ENCODE measurements around the gene MDK. TPM values are rescaled to one million over a fixed set of nuclear protein-coding genes. Genes with fewer than 3 reads are reported as not detected.

The MDK gene
- total and polyA plus RNA-seq, 2 experiments from 2014 or later, result 388 to 477 TPM

DNA sequence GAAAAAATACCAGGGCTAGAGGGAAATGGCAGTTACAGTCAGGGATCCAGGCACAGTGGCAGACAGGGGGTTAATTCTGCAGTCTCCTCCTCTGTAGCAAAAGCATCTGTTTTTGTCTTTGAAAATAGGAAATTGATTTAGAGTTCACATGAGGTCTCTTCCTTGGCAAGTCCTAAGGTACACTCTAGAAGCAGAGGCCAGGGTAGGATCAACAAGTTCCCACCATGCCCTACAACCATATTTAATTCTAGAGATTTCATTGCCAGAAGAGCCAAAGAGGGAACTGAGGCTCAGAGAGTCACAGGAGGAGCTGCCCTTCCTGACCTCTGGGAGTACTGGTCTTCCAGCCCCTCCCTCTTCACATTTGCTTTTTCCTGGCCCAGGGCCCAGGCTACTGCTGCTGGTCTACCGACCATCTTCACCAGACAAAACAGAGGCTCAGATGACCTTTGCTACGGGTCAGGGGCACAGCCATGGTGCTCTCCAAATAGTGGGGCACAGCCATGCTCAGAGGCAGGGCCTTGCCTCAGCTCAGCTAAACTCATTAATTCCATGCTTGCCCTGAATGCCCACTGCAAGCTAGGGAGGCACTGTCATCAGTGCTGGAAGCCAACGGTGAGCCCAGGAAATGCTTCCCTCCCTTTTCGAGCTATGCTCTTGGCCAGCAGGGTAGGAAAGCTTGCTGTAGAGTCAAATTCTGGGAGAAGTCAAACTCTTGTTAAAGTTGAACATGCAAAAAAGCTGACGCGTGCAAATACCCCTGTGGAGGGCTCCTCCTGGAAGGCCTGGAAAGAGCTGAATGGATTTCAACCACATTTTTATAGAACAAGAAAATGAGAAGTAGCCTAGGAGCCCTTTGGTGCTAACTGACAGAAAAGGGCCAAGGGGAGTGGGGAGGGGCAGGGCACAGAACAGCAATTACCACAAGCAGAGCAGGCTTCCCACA lies 21.8 kb downstream of the MDK start:
- H3K4me1 Mint-ChIP-seq, result no peaks in the 10 kb centered on the region
- no peak overlapping the region for H3K27ac Mint-ChIP-seq
- Histone ChIP-seq H3K4me3 (no peak overlapping the region), H3K4me2 (no peak overlapping the region), H3K27me3 (ENCODE audit: insufficient read depth) (no peaks in the 10 kb centered on the region), H3F3A (replicated peaks; ENCODE audit: low read depth) (no peaks in the 10 kb centered on the region), H4K20me1 (replicated peaks; ENCODE audit: insufficient read depth) (peaks cover 3% of the 10 kb centered on the region; the same call in 1 of the 2 replicates), H3K27ac (ENCODE audit: low read depth) (0 out of 2 replicates have a peak overlapping the region, but pooled peaks have one; percentile 19), H3K4me1 (ENCODE audit: insufficient read depth) (no peaks in the 10 kb centered on the region), H2AFZ (no peak overlapping the region), H3K36me3 (ENCODE audit: insufficient read depth) (no peaks in the 10 kb centered on the region), H3K79me2 (replicated peaks; ENCODE audit: insufficient read depth) (no peaks in the 10 kb centered on the region), H3K9me2 (ENCODE audit: insufficient read depth) (no peaks in the 10 kb centered on the region)
- peaks cover 7% of the 10 kb centered on the region for H3K27me3 Mint-ChIP-seq (ENCODE audit: insufficient read depth, low read depth, poor library complexity)
- H3K4me3 Mint-ChIP-seq, result no peak overlapping the region; the same call in 2 of the 3 replicates
- ATAC-seq (no peak), DNase-seq (ENCODE audit: low spot score) (no peak)
- TF ChIP-seq, protein P1, sequence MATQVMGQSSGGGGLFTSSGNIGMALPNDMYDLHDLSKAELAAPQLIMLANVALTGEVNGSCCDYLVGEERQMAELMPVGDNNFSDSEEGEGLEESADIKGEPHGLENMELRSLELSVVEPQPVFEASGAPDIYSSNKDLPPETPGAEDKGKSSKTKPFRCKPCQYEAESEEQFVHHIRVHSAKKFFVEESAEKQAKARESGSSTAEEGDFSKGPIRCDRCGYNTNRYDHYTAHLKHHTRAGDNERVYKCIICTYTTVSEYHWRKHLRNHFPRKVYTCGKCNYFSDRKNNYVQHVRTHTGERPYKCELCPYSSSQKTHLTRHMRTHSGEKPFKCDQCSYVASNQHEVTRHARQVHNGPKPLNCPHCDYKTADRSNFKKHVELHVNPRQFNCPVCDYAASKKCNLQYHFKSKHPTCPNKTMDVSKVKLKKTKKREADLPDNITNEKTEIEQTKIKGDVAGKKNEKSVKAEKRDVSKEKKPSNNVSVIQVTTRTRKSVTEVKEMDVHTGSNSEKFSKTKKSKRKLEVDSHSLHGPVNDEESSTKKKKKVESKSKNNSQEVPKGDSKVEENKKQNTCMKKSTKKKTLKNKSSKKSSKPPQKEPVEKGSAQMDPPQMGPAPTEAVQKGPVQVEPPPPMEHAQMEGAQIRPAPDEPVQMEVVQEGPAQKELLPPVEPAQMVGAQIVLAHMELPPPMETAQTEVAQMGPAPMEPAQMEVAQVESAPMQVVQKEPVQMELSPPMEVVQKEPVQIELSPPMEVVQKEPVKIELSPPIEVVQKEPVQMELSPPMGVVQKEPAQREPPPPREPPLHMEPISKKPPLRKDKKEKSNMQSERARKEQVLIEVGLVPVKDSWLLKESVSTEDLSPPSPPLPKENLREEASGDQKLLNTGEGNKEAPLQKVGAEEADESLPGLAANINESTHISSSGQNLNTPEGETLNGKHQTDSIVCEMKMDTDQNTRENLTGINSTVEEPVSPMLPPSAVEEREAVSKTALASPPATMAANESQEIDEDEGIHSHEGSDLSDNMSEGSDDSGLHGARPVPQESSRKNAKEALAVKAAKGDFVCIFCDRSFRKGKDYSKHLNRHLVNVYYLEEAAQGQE (IDR thresholded peaks at IDR 0.05; ENCODE audit: unreplicated experiment), result no peak
- TF ChIP-seq JUNB (IDR thresholded peaks at IDR 0.05; ENCODE audit: unreplicated experiment), result no peak
- no peak for TF ChIP-seq CREB1 (CRISPR knock-in tag; IDR thresholded peaks at IDR 0.05; ENCODE audit: low read depth)
- no peak for TF ChIP-seq EZH2 (IDR thresholded peaks at IDR 0.05; ENCODE audit: low read depth, unreplicated experiment)
- TF ChIP-seq, protein P2, sequence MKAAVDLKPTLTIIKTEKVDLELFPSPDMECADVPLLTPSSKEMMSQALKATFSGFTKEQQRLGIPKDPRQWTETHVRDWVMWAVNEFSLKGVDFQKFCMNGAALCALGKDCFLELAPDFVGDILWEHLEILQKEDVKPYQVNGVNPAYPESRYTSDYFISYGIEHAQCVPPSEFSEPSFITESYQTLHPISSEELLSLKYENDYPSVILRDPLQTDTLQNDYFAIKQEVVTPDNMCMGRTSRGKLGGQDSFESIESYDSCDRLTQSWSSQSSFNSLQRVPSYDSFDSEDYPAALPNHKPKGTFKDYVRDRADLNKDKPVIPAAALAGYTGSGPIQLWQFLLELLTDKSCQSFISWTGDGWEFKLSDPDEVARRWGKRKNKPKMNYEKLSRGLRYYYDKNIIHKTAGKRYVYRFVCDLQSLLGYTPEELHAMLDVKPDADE (IDR thresholded peaks at IDR 0.05), result no peak
- TF ChIP-seq, protein P3, sequence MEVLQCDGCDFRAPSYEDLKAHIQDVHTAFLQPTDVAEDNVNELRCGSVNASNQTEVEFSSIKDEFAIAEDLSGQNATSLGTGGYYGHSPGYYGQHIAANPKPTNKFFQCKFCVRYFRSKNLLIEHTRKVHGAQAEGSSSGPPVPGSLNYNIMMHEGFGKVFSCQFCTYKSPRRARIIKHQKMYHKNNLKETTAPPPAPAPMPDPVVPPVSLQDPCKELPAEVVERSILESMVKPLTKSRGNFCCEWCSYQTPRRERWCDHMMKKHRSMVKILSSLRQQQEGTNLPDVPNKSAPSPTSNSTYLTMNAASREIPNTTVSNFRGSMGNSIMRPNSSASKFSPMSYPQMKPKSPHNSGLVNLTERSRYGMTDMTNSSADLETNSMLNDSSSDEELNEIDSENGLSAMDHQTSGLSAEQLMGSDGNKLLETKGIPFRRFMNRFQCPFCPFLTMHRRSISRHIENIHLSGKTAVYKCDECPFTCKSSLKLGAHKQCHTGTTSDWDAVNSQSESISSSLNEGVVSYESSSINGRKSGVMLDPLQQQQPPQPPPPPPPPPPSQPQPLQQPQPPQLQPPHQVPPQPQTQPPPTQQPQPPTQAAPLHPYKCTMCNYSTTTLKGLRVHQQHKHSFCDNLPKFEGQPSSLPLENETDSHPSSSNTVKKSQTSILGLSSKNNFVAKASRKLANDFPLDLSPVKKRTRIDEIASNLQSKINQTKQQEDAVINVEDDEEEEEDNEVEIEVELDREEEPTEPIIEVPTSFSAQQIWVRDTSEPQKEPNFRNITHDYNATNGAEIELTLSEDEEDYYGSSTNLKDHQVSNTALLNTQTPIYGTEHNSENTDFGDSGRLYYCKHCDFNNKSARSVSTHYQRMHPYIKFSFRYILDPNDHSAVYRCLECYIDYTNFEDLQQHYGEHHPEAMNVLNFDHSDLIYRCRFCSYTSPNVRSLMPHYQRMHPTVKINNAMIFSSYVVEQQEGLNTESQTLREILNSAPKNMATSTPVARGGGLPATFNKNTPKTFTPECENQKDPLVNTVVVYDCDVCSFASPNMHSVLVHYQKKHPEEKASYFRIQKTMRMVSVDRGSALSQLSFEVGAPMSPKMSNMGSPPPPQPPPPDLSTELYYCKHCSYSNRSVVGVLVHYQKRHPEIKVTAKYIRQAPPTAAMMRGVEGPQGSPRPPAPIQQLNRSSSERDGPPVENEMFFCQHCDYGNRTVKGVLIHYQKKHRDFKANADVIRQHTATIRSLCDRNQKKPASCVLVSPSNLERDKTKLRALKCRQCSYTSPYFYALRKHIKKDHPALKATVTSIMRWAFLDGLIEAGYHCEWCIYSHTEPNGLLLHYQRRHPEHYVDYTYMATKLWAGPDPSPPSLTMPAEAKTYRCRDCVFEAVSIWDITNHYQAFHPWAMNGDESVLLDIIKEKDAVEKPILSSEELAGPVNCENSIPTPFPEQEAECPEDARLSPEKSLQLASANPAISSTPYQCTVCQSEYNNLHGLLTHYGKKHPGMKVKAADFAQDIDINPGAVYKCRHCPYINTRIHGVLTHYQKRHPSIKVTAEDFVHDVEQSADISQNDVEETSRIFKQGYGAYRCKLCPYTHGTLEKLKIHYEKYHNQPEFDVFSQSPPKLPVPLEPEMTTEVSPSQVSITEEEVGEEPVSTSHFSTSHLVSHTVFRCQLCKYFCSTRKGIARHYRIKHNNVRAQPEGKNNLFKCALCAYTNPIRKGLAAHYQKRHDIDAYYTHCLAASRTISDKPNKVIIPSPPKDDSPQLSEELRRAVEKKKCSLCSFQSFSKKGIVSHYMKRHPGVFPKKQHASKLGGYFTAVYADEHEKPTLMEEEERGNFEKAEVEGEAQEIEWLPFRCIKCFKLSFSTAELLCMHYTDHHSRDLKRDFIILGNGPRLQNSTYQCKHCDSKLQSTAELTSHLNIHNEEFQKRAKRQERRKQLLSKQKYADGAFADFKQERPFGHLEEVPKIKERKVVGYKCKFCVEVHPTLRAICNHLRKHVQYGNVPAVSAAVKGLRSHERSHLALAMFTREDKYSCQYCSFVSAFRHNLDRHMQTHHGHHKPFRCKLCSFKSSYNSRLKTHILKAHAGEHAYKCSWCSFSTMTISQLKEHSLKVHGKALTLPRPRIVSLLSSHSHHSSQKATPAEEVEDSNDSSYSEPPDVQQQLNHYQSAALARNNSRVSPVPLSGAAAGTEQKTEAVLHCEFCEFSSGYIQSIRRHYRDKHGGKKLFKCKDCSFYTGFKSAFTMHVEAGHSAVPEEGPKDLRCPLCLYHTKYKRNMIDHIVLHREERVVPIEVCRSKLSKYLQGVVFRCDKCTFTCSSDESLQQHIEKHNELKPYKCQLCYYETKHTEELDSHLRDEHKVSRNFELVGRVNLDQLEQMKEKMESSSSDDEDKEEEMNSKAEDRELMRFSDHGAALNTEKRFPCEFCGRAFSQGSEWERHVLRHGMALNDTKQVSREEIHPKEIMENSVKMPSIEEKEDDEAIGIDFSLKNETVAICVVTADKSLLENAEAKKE (CRISPR knock-in tag; IDR thresholded peaks at IDR 0.05), result no peak
- TF ChIP-seq, protein P4, sequence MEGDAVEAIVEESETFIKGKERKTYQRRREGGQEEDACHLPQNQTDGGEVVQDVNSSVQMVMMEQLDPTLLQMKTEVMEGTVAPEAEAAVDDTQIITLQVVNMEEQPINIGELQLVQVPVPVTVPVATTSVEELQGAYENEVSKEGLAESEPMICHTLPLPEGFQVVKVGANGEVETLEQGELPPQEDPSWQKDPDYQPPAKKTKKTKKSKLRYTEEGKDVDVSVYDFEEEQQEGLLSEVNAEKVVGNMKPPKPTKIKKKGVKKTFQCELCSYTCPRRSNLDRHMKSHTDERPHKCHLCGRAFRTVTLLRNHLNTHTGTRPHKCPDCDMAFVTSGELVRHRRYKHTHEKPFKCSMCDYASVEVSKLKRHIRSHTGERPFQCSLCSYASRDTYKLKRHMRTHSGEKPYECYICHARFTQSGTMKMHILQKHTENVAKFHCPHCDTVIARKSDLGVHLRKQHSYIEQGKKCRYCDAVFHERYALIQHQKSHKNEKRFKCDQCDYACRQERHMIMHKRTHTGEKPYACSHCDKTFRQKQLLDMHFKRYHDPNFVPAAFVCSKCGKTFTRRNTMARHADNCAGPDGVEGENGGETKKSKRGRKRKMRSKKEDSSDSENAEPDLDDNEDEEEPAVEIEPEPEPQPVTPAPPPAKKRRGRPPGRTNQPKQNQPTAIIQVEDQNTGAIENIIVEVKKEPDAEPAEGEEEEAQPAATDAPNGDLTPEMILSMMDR (conservative IDR thresholded peaks at IDR 0.05; ENCODE audit: low read depth in 2 of 2), result no peak
- TF ChIP-seq EZH2phosphoT487 (IDR thresholded peaks at IDR 0.05; ENCODE audit: unreplicated experiment), result no peak
- TF ChIP-seq ZNF114 (CRISPR knock-in tag; IDR thresholded peaks at IDR 0.05), result no peak
- TF ChIP-seq ZNF331 (CRISPR knock-in tag; IDR thresholded peaks at IDR 0.05; ENCODE audit: low read depth), result no peak
- H3K36me3 Mint-ChIP-seq (ENCODE audit: low read depth), result peaks cover 20% of the 10 kb centered on the region
- H3K9me3 Mint-ChIP-seq, result no peaks in the 10 kb centered on the region

All from GM23338 (cell line).